Stimulated activated CD8-positive, alpha-beta memory T cell treated with anti-CD3 and anti-CD28 coated beads, Interleukin-12 subunit alpha, Interleukin-12 subunit beta, amount 100 ng/mL, for 24 hours (primary cell): ENCODE results near the gene AQP9.
"Not testable (repeated sequence)": the region's sequence is repeated elsewhere in the genome, so short reads cannot be mapped to it uniquely, and the experiment has no call there.

Experiments
- DNase-seq: peaks from one replicate; pipeline ENCODE4 v3.0.0-alpha.2; 2020; ENCODE audit errors: extremely low read depth

Gene AQP9

GRCh38 chr15:58179741-58180381, 41.7 kb downstream of the AQP9 start:
- DNase-seq, result no peak

GRCh38 chr15:58182460-58183163, 44.4 kb downstream of the AQP9 start:
- no peak for DNase-seq

GRCh38 chr15:58185439-58185838, 47.3 kb downstream of the AQP9 start:
- no peak for DNase-seq

- no peak for DNase-seq
Measured at GRCh38 chr15:58189148-58189811, 51.1 kb downstream of the AQP9 start.

GRCh38 chr15:58190419-58190818, 52.2 kb downstream of the AQP9 start:
- DNase-seq, result no peak

- DNase-seq, result not testable (repeated sequence)
Measured at GRCh38 chr15:58193636-58194035, 55.5 kb downstream of the AQP9 start.

- no peak for DNase-seq
Measured at GRCh38 chr15:58200739-58201138, 62.6 kb downstream of the AQP9 start.

GRCh38 chr15:58201516-58201915, 63.3 kb downstream of the AQP9 start:
- DNase-seq, result no peak

- DNase-seq, result no peak
Measured at GRCh38 chr15:58203537-58203936, 65.4 kb downstream of the AQP9 start.

- no peak for DNase-seq
Measured at GRCh38 chr15:58206151-58206550, 68.0 kb downstream of the AQP9 start.

GRCh38 chr15:58208217-58208616, 70.0 kb downstream of the AQP9 start:
- DNase-seq, result not testable (repeated sequence)

GRCh38 chr15:58209007-58209481, 70.9 kb downstream of the AQP9 start:
- DNase-seq, result not testable (repeated sequence)

GRCh38 chr15:58210031-58210430, 71.8 kb downstream of the AQP9 start:
- not testable (repeated sequence) for DNase-seq

- no peak for DNase-seq
Measured at GRCh38 chr15:58212909-58213526, 74.8 kb downstream of the AQP9 start.

- DNase-seq, result no peak
Measured at GRCh38 chr15:58213587-58214338, 75.6 kb downstream of the AQP9 start.

GRCh38 chr15:58214591-58215340, 76.6 kb downstream of the AQP9 start:
- no peak for DNase-seq

GRCh38 chr15:58217460-58217859, 79.3 kb downstream of the AQP9 start:
- no peak for DNase-seq

GRCh38 chr15:58221591-58222241, 83.5 kb downstream of the AQP9 start:
- no peak for DNase-seq

- no peak for DNase-seq
Measured at GRCh38 chr15:58222679-58223078, 84.5 kb downstream of the AQP9 start.

GRCh38 chr15:58223432-58223831, 85.3 kb downstream of the AQP9 start:
- no peak for DNase-seq
